ENCODE data around the gene UACA. TPM values are rescaled to one million over a fixed set of nuclear protein-coding genes. Genes with fewer than 3 reads are reported as not detected.

UACA gene
- total and polyA plus RNA-seq, 2 experiments from 2014 or later: 46.7 to 58.7 TPM

GRCh38 chr15:70762469-70763119, 764 bp downstream of the UACA start:
- peak overlapping the region; percentile 67 for H3K4me3 ChIP-seq

GRCh38 chr15:70761931-70762468, 1.4 kb downstream of the UACA start:
- H3K9me2 ChIP-seq (replicated peaks; ENCODE audit: insufficient read depth): no peaks in the 10 kb centered on the region
- no peak for DNase-seq (ENCODE audit: low spot score)
- H3K36me3 ChIP-seq (replicated peaks; ENCODE audit: insufficient read depth, low read depth): no peaks in the 10 kb centered on the region
- peaks cover 6% of the 10 kb centered on the region for H3K4me1 ChIP-seq (ENCODE audit: insufficient read depth)
- H3K4me2 ChIP-seq: peak overlapping the region; percentile 76
- H3K27ac ChIP-seq: peak overlapping the region; percentile 93
- TF ChIP-seq CTCF (IDR thresholded peaks at IDR 0.05; ENCODE audit: poor library complexity) (no peak), EZH2phosphoT487 (IDR thresholded peaks at IDR 0.05; ENCODE audit: low read depth, severe bottlenecking, unreplicated experiment) (no peak), EZH2 (IDR thresholded peaks at IDR 0.05; ENCODE audit: borderline replicate concordance) (no peak)
- WGBS (ENCODE audit: low lambda C conversion rate, missing lambda C conversion rate): 27% methylated on average over 7 of the region's 7 CpGs
- H3K4me3 ChIP-seq: peak overlapping the region; percentile 67
- H3K79me2 ChIP-seq: peaks cover 55% of the 10 kb centered on the region
- H3K9me3 ChIP-seq (ENCODE audit: low read depth): no peaks in the 10 kb centered on the region
- no peaks in the 10 kb centered on the region for H4K20me1 ChIP-seq (ENCODE audit: insufficient read depth, poor library complexity, severe bottlenecking)
- no peaks in the 10 kb centered on the region for H3K27me3 ChIP-seq
- peak overlapping the region; percentile 35 for H2AFZ ChIP-seq

More at GRCh38 chr15:70762469-70763119, 764 bp downstream of the UACA start:
- DNase-seq (ENCODE audit: low spot score): peak; percentile 67
- no peaks in the 10 kb centered on the region for H3K9me3 ChIP-seq (ENCODE audit: low read depth)
- H3K4me1 ChIP-seq (ENCODE audit: insufficient read depth): peaks cover 6% of the 10 kb centered on the region
- peak overlapping the region; percentile 93 for H3K27ac ChIP-seq
- no peaks in the 10 kb centered on the region for H4K20me1 ChIP-seq (ENCODE audit: insufficient read depth, poor library complexity, severe bottlenecking)
- no peaks in the 10 kb centered on the region for H3K36me3 ChIP-seq (replicated peaks; ENCODE audit: insufficient read depth, low read depth)
- no peaks in the 10 kb centered on the region for H3K27me3 ChIP-seq
- WGBS (ENCODE audit: low lambda C conversion rate, missing lambda C conversion rate): 2% methylated on average over 44 of the region's 45 CpGs
- TF ChIP-seq CTCF (IDR thresholded peaks at IDR 0.05; ENCODE audit: poor library complexity): no peak
- TF ChIP-seq EZH2 (IDR thresholded peaks at IDR 0.05; ENCODE audit: borderline replicate concordance): no peak
- no peak for TF ChIP-seq EZH2phosphoT487 (IDR thresholded peaks at IDR 0.05; ENCODE audit: low read depth, severe bottlenecking, unreplicated experiment)
- peak overlapping the region; percentile 76 for H3K4me2 ChIP-seq
- H3K79me2 ChIP-seq: peaks cover 49% of the 10 kb centered on the region
- H2AFZ ChIP-seq: peak overlapping the region; percentile 35
- no peaks in the 10 kb centered on the region for H3K9me2 ChIP-seq (replicated peaks; ENCODE audit: insufficient read depth)

- WGBS (ENCODE audit: low lambda C conversion rate, missing lambda C conversion rate): 54% methylated on average over 2 of the region's 2 CpGs
- Histone ChIP-seq H3K4me2 (peak overlapping the region; percentile 76), H3K27ac (peak overlapping the region; percentile 93), H3K9me2 (replicated peaks; ENCODE audit: insufficient read depth) (no peaks in the 10 kb centered on the region), H3K27me3 (no peaks in the 10 kb centered on the region), H3K4me3 (peak overlapping the region; percentile 67), H3K36me3 (replicated peaks; ENCODE audit: insufficient read depth, low read depth) (no peaks in the 10 kb centered on the region), H3K4me1 (ENCODE audit: insufficient read depth) (peaks cover 6% of the 10 kb centered on the region), H3K9me3 (ENCODE audit: low read depth) (no peaks in the 10 kb centered on the region), H4K20me1 (ENCODE audit: insufficient read depth, poor library complexity, severe bottlenecking) (no peaks in the 10 kb centered on the region), H2AFZ (no peak overlapping the region), H3K79me2 (peaks cover 65% of the 10 kb centered on the region)
- TF ChIP-seq EZH2phosphoT487 (IDR thresholded peaks at IDR 0.05; ENCODE audit: low read depth, severe bottlenecking, unreplicated experiment) (no peak), CTCF (IDR thresholded peaks at IDR 0.05; ENCODE audit: poor library complexity) (no peak), EZH2 (IDR thresholded peaks at IDR 0.05; ENCODE audit: borderline replicate concordance) (no peak)
- no peak for DNase-seq (ENCODE audit: low spot score)
These were observed 2.3 kb downstream of the UACA start for GRCh38 chr15:70761046-70761445.

Measured in hepatocyte (in vitro differentiated cells).